T-helper 2 cell (primary cell): ENCODE measurements around the gene C17orf58.
A peak's percentile ranks its signal among the peaks of the same experiment; 100 is the strongest.
"Not testable (repeated sequence)": the region's sequence is repeated elsewhere in the genome, so short reads cannot be mapped to it uniquely, and the experiment has no call there.

Experiments used
- DNase-seq, 5 experiments: peaks; one replicate each; pipeline versions ENCODE4 v3.0.0 to v3.0.0-alpha.2; 2012 to 2022
- total RNA-seq, 2 donors: gene quantifications; one replicate each; lab custom pipeline; 2026; lab: John Stamatoyannopoulos, UW

C17orf58 gene
- 0.94 to 1.0 reads per million in 2 donors for total RNA-seq

GRCh38 chr17:67996301-67997171 lies at the start of gene C17orf58:
Gene C17orf58, minus strand, starts transcription at chr17:67996469. Its CDS starts 271 bp downstream, at chr17:67996198.
- peak in 1 of 5 experiments; percentile 15 for DNase-seq

- no peak for DNase-seq
Observed at GRCh38 chr17:68036304-68037147, 40.3 kb upstream of the C17orf58 start.

- DNase-seq = peak; percentile 74 to 98 (median 88)
Observed at GRCh38 chr17:68035523-68036303, 39.4 kb upstream of the C17orf58 start, which contains the start of gene KPNA2. Gene KPNA2, plus strand, starts transcription at chr17:68035735. Its CDS starts 1,398 bp downstream, at chr17:68037133.

- peak in 3 of 5 experiments; percentile 80 to 88 (median 86) for DNase-seq
Observed at GRCh38 chr17:68035131-68035522, 38.9 kb upstream of the C17orf58 start.

GRCh38 chr17:68034452-68034776 lies 38.1 kb upstream of the C17orf58 start:
- DNase-seq = no peak

- DNase-seq = no peak
Observed at GRCh38 chr17:68033636-68034451, 37.6 kb upstream of the C17orf58 start.

- no peak for DNase-seq
Observed at GRCh38 chr17:68029512-68030215, 33.4 kb upstream of the C17orf58 start.

GRCh38 chr17:68022547-68022946 lies 26.3 kb upstream of the C17orf58 start:
- DNase-seq = not testable (repeated sequence)

GRCh38 chr17:68021963-68022362 lies 25.7 kb upstream of the C17orf58 start:
- DNase-seq = no peak

GRCh38 chr17:68020791-68021190 lies 24.5 kb upstream of the C17orf58 start:
- not testable (repeated sequence) for DNase-seq

GRCh38 chr17:68020409-68020756 lies 24.1 kb upstream of the C17orf58 start:
- DNase-seq = no peak

- peak; percentile 82 to 99 (median 93) for DNase-seq
Observed at GRCh38 chr17:68019675-68020408, 23.6 kb upstream of the C17orf58 start.

- DNase-seq = no peak
Observed at GRCh38 chr17:68019336-68019674, 23.0 kb upstream of the C17orf58 start.

- not testable (repeated sequence) for DNase-seq
Observed at GRCh38 chr17:68018493-68018892, 22.2 kb upstream of the C17orf58 start.

GRCh38 chr17:68016838-68017237 lies 20.6 kb upstream of the C17orf58 start:
- DNase-seq = no peak

- no peak for DNase-seq
Observed at GRCh38 chr17:68015081-68015723, 18.9 kb upstream of the C17orf58 start.

- no peak for DNase-seq
Observed at GRCh38 chr17:68013385-68013784, 17.1 kb upstream of the C17orf58 start.

- DNase-seq = peak; percentile 24 to 62 (median 48)
Observed at GRCh38 chr17:68011199-68011665, 15.0 kb upstream of the C17orf58 start.

GRCh38 chr17:68006797-68007196 lies 10.5 kb upstream of the C17orf58 start:
- DNase-seq = no peak

- no peak for DNase-seq
Observed at GRCh38 chr17:68004201-68004600, 7.9 kb upstream of the C17orf58 start.
